ENCODE measurements around the gene PSAP.

Gene PSAP

GRCh38 chr10:71780719-71781118, 70.3 kb downstream of the PSAP start:
- no peak for TF ChIP-seq EZH2phosphoT487 (conservative IDR thresholded peaks at IDR 0.05; ENCODE audit: low read length)
- TF ChIP-seq CTCF (IDR thresholded peaks at IDR 0.05; ENCODE audit: insufficient read depth, low read length, poor library complexity, severe bottlenecking) = no peak
- Histone ChIP-seq H3K9me2 (replicated peaks; ENCODE audit: insufficient read depth, low read length) (no peaks in the 10 kb centered on the region), H3K9ac (ENCODE audit: low read length) (no peak overlapping the region), H3K9me3 (ENCODE audit: insufficient read depth, low read length) (no peaks in the 10 kb centered on the region), H3K27ac (ENCODE audit: low read depth, low read length) (no peak overlapping the region), H3K4me3 (ENCODE audit: insufficient read depth, low read length, poor library complexity, severe bottlenecking) (no peak overlapping the region), H2AFZ (ENCODE audit: low read depth, low read length, severe bottlenecking) (no peak overlapping the region), H4K20me1 (ENCODE audit: low read depth, low read length) (no peaks in the 10 kb centered on the region), H3K79me2 (ENCODE audit: insufficient read depth, low read length) (no peaks in the 10 kb centered on the region), H3F3A (ENCODE audit: insufficient read depth) (no peaks in the 10 kb centered on the region), H3K27me3 (ENCODE audit: low read length) (no peaks in the 10 kb centered on the region), H3K4me2 (ENCODE audit: low read depth, low read length, poor library complexity, severe bottlenecking) (no peak overlapping the region), H3K36me3 (ENCODE audit: low read length) (no peaks in the 10 kb centered on the region)

GRCh38 chr10:71780156-71780555, 70.9 kb downstream of the PSAP start:
- no peaks in the 10 kb centered on the region for H3K9me3 ChIP-seq (ENCODE audit: insufficient read depth, low read length)
- no peak overlapping the region for H3K4me2 ChIP-seq (ENCODE audit: low read depth, low read length, poor library complexity, severe bottlenecking)
- H3K27me3 ChIP-seq (ENCODE audit: low read length) = no peaks in the 10 kb centered on the region
- no peaks in the 10 kb centered on the region for H3F3A ChIP-seq (ENCODE audit: insufficient read depth)
- no peaks in the 10 kb centered on the region for H3K36me3 ChIP-seq (ENCODE audit: low read length)
- no peaks in the 10 kb centered on the region for H4K20me1 ChIP-seq (ENCODE audit: low read depth, low read length)
- no peak overlapping the region for H2AFZ ChIP-seq (ENCODE audit: low read depth, low read length, severe bottlenecking)
- H3K9me2 ChIP-seq (replicated peaks; ENCODE audit: insufficient read depth, low read length) = no peaks in the 10 kb centered on the region
- TF ChIP-seq CTCF (IDR thresholded peaks at IDR 0.05; ENCODE audit: insufficient read depth, low read length, poor library complexity, severe bottlenecking) (no peak), EZH2phosphoT487 (conservative IDR thresholded peaks at IDR 0.05; ENCODE audit: low read length) (no peak)
- no peaks in the 10 kb centered on the region for H3K79me2 ChIP-seq (ENCODE audit: insufficient read depth, low read length)
- H3K9ac ChIP-seq (ENCODE audit: low read length) = no peak overlapping the region
- no peak overlapping the region for H3K4me3 ChIP-seq (ENCODE audit: insufficient read depth, low read length, poor library complexity, severe bottlenecking)
- H3K27ac ChIP-seq (ENCODE audit: low read depth, low read length) = no peak overlapping the region

GRCh38 chr10:71779641-71780040, 71.4 kb downstream of the PSAP start:
- H3K4me2 ChIP-seq (ENCODE audit: low read depth, low read length, poor library complexity, severe bottlenecking) = no peak overlapping the region
- no peaks in the 10 kb centered on the region for H3K79me2 ChIP-seq (ENCODE audit: insufficient read depth, low read length)
- no peak overlapping the region for H3K4me3 ChIP-seq (ENCODE audit: insufficient read depth, low read length, poor library complexity, severe bottlenecking)
- no peaks in the 10 kb centered on the region for H3F3A ChIP-seq (ENCODE audit: insufficient read depth)
- no peak overlapping the region for H2AFZ ChIP-seq (ENCODE audit: low read depth, low read length, severe bottlenecking)
- H3K27ac ChIP-seq (ENCODE audit: low read depth, low read length) = no peak overlapping the region
- H3K27me3 ChIP-seq (ENCODE audit: low read length) = no peaks in the 10 kb centered on the region
- no peaks in the 10 kb centered on the region for H3K9me2 ChIP-seq (replicated peaks; ENCODE audit: insufficient read depth, low read length)
- no peaks in the 10 kb centered on the region for H4K20me1 ChIP-seq (ENCODE audit: low read depth, low read length)
- no peaks in the 10 kb centered on the region for H3K9me3 ChIP-seq (ENCODE audit: insufficient read depth, low read length)
- H3K36me3 ChIP-seq (ENCODE audit: low read length) = no peaks in the 10 kb centered on the region
- H3K9ac ChIP-seq (ENCODE audit: low read length) = no peak overlapping the region
- no peak for TF ChIP-seq CTCF (IDR thresholded peaks at IDR 0.05; ENCODE audit: insufficient read depth, low read length, poor library complexity, severe bottlenecking)
- TF ChIP-seq EZH2phosphoT487 (conservative IDR thresholded peaks at IDR 0.05; ENCODE audit: low read length) = no peak

Measured in SU-DHL-6 (cell line).